DOHH2 (cell line): Measurements from ENCODE around the gene NLGN1.

Experiments
- H3F3A ChIP-seq: fragments of 200-600 bp; sonication (generic), shearing (Covaris generic); 2 replicates; pipeline ENCODE4 v1.6.0; 2016; ENCODE audit warnings: antibody characterized with exemption, mild to moderate bottlenecking; ENCODE audit not compliant: control insufficient read depth, insufficient read depth
- H3K27ac ChIP-seq: fragments of 200-600 bp; sonication (generic); 2 replicates; pipeline ENCODE4 v1.5.1; 2014; ENCODE audit warnings: low read depth, mild to moderate bottlenecking, low read length, moderate library complexity
- H3K27me3 ChIP-seq: fragments of 200-600 bp; sonication (generic); 2 replicates; pipeline ENCODE4 v1.6.1; 2014; ENCODE audit warnings: mild to moderate bottlenecking, low read length, mixed read lengths; ENCODE audit not compliant: control insufficient read depth
- H3K36me3 ChIP-seq: fragments of 200-600 bp; sonication (generic); 2 replicates; pipeline ENCODE4 v1.6.1; 2014; ENCODE audit warnings: mild to moderate bottlenecking, low read length, moderate library complexity, mixed read lengths; ENCODE audit not compliant: control insufficient read depth
- H3K4me1 ChIP-seq: fragments of 200-600 bp; sonication (generic); 2 replicates; pipeline ENCODE4 v1.6.1; 2014; ENCODE audit warnings: mild to moderate bottlenecking, low read length, mixed read lengths; ENCODE audit not compliant: control insufficient read depth
- H3K4me2 ChIP-seq: fragments of 200-600 bp; sonication (generic); 2 replicates; pipeline ENCODE4 v1.6.0; 2014; ENCODE audit warnings: mild to moderate bottlenecking, low read length, moderate library complexity
- H3K4me3 ChIP-seq: fragments of 200-600 bp; sonication (generic); 2 replicates; pipeline ENCODE4 v1.5.1; 2014; ENCODE audit warnings: mild to moderate bottlenecking, low read length, mixed read lengths
- H3K79me2 ChIP-seq: fragments of 200-600 bp; sonication (generic); 2 replicates; pipeline ENCODE4 v1.6.1; 2014; ENCODE audit warnings: mild to moderate bottlenecking, low read length, mixed read lengths; ENCODE audit not compliant: control insufficient read depth
- H3K9me2 ChIP-seq: fragments of 200-600 bp; sonication (generic); replicated peaks from 2 replicates; pipeline ENCODE4 v1.6.1; 2014; ENCODE audit warnings: mild to moderate bottlenecking, low read length, mixed read lengths; ENCODE audit not compliant: control insufficient read depth
- H3K9me3 ChIP-seq: fragments of 200-600 bp; sonication (generic); 2 replicates; pipeline ENCODE4 v1.6.1; 2014; ENCODE audit warnings: antibody characterized with exemption, low read length, mixed read lengths; ENCODE audit not compliant: control insufficient read depth, insufficient read depth
- H4K20me1 ChIP-seq: fragments of 200-600 bp; sonication (generic); 2 replicates; pipeline ENCODE4 v1.6.0; 2014; ENCODE audit warnings: low read depth, mild to moderate bottlenecking, antibody characterized with exemption, low read length, moderate library complexity; ENCODE audit not compliant: control insufficient read depth, insufficient read depth
- CTCF ChIP-seq: fragments of 200-600 bp; sonication (generic); IDR thresholded peaks from one replicate; pipeline ENCODE4 v1.5.1; 2014; ENCODE audit warnings: antibody characterized with exemption, mild to moderate bottlenecking, low read depth, low read length; ENCODE audit not compliant: poor library complexity, severe bottlenecking
- EZH2phosphoT487 ChIP-seq: fragments of 200-600 bp; sonication (generic); IDR thresholded peaks from 2 replicates; pipeline ENCODE4 v1.6.1; 2017; ENCODE audit warnings: borderline replicate concordance, mild to moderate bottlenecking, antibody characterized with exemption, low read length, moderate library complexity, mixed read lengths

Gene NLGN1

GRCh38 chr3:174315225-174315624 is 917.7 kb downstream of the NLGN1 start:
- Histone ChIP-seq H3K4me3 (no peak overlapping the region), H3K27me3 (no peaks in the 10 kb centered on the region), H3K9me2 (no peaks in the 10 kb centered on the region), H4K20me1 (no peaks in the 10 kb centered on the region), H3K4me1 (no peaks in the 10 kb centered on the region), H3K4me2 (no peak overlapping the region), H3K79me2 (no peaks in the 10 kb centered on the region), H3K27ac (no peak overlapping the region), H3K9me3 (no peaks in the 10 kb centered on the region), H3K36me3 (no peaks in the 10 kb centered on the region), H3F3A (no peaks in the 10 kb centered on the region)
- TF ChIP-seq EZH2phosphoT487 (no peak), CTCF (no peak)

- no peaks in the 10 kb centered on the region for H3K9me2 ChIP-seq
Measured at GRCh38 chr3:174317005-174317404, 919.5 kb downstream of the NLGN1 start.

GRCh38 chr3:174318181-174318580 is 920.6 kb downstream of the NLGN1 start:
- Histone ChIP-seq H3K4me2 (no peak overlapping the region), H3K27ac (no peak overlapping the region), H3K79me2 (no peaks in the 10 kb centered on the region), H3K36me3 (no peaks in the 10 kb centered on the region), H3K27me3 (no peaks in the 10 kb centered on the region), H3K9me3 (no peaks in the 10 kb centered on the region), H3K4me1 (no peaks in the 10 kb centered on the region), H3F3A (no peaks in the 10 kb centered on the region), H3K4me3 (no peak overlapping the region), H3K9me2 (no peaks in the 10 kb centered on the region), H4K20me1 (no peaks in the 10 kb centered on the region)
- TF ChIP-seq EZH2phosphoT487 = no peak
- TF ChIP-seq CTCF = no peak

More at GRCh38 chr3:174317005-174317404, 919.5 kb downstream of the NLGN1 start:
- H3K79me2 ChIP-seq = no peaks in the 10 kb centered on the region
- H4K20me1 ChIP-seq = no peaks in the 10 kb centered on the region
- no peaks in the 10 kb centered on the region for H3F3A ChIP-seq
- no peak overlapping the region for H3K4me3 ChIP-seq
- no peaks in the 10 kb centered on the region for H3K4me1 ChIP-seq
- no peaks in the 10 kb centered on the region for H3K9me3 ChIP-seq
- no peak overlapping the region for H3K27ac ChIP-seq
- no peak overlapping the region for H3K4me2 ChIP-seq
- TF ChIP-seq CTCF (no peak), EZH2phosphoT487 (no peak)
- no peaks in the 10 kb centered on the region for H3K27me3 ChIP-seq
- no peaks in the 10 kb centered on the region for H3K36me3 ChIP-seq

- Histone ChIP-seq H3K9me2 (no peaks in the 10 kb centered on the region), H3K27me3 (no peaks in the 10 kb centered on the region), H3K27ac (no peak overlapping the region), H3F3A (no peaks in the 10 kb centered on the region), H3K79me2 (no peaks in the 10 kb centered on the region), H3K4me2 (no peak overlapping the region), H3K36me3 (no peaks in the 10 kb centered on the region), H4K20me1 (no peaks in the 10 kb centered on the region), H3K4me3 (no peak overlapping the region), H3K4me1 (no peaks in the 10 kb centered on the region), H3K9me3 (no peaks in the 10 kb centered on the region)
- TF ChIP-seq EZH2phosphoT487 (no peak), CTCF (no peak)
Measured at GRCh38 chr3:174321548-174321947, 924.0 kb downstream of the NLGN1 start.
